Fibroblast of lung (primary cell): Measurements from ENCODE around the gene CBFA2T3.

Experiments used
- CTCF ChIP-seq, 2 donors: IDR thresholded peaks in 1 of 2; conservative IDR thresholded peaks in 1 of 2; 1 replicate in 1 of 2; 2 replicates in 1 of 2; pipeline ENCODE4 v1.5.1; 2011 to 2012; ENCODE audit warnings: low read length in 2 of 2, control low read depth in 1 of 2, inconsistent platforms in 1 of 2, low read depth in 1 of 2, mild to moderate bottlenecking in 1 of 2
- EZH2 ChIP-seq: IDR thresholded peaks from 2 replicates; pipeline ENCODE4 v1.5.1; 2012; ENCODE audit warnings: low read length, control low read depth, mild to moderate bottlenecking; ENCODE audit errors: missing control alignments

DNA sequence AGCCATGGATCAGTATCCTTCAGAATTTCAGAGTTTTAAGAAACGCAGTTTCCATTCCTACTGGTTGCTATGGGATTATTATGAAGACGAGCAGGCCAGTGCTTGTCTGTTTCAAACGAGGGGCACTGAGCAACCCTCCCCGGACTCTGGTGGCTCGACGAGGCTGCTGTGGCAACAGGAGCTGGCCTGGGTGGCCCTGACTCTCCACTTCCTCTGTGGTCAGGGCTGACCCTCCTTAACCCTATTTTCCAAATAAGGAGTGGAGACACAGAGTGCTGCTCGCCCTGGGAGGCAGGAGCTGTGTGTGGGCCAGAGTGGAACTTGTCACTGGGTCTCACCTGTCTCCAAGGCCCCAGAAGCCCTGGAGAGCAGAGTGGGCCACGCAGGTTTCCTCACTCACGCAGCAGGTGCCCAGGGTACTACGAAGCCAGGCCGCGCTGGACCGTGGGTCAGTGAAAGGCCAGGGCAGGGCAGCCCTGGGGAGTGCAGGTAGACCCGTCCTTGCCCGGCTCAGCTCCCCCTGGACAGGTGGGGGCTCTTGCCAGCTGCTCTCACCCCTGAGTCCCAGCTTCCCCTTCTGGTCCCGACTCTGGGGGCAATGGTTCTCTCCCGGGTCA is 123.6 kb downstream of the CBFA2T3 start:
- TF ChIP-seq CTCF (conservative IDR thresholded peaks at IDR 0.05 in 1 of 2, IDR thresholded peaks at IDR 0.05 in 1 of 2; ENCODE audit: low read depth in 1 of 2, low read length in 2 of 2), result no peak
- TF ChIP-seq EZH2, result no peak
